Stimulated activated memory B cell treated with anti-CD40 and anti-IgM and Interleukin-4, amounts not matched to agents 10 μg/mL and 1 μg/mL and 100 μg/mL, for 72 hours (primary cell): Measurements from ENCODE around the gene NKX6-2.

Experiments used
- ATAC-seq: fragments of 150-1000 bp; cut with Tn5 transposase; 2 replicates; pipeline ENCODE4 v1.10.0; 2021
- H3K27ac Mint-ChIP-seq: one replicate; pipeline ENCODE4 v1.8.0; 2022; ENCODE audit warnings: mild to moderate bottlenecking, mixed read lengths
- H3K27me3 Mint-ChIP-seq: one replicate; pipeline ENCODE4 v1.8.0; 2022; ENCODE audit warnings: mixed read lengths
- H3K36me3 Mint-ChIP-seq: one replicate; pipeline ENCODE4 v1.8.0; 2022; ENCODE audit warnings: mixed read lengths
- H3K4me1 Mint-ChIP-seq: one replicate; pipeline ENCODE4 v1.8.0; 2022; ENCODE audit warnings: mixed read lengths
- H3K4me3 Mint-ChIP-seq: one replicate; pipeline ENCODE4 v1.8.0; 2022; ENCODE audit warnings: mild to moderate bottlenecking, moderate library complexity, mixed read lengths
- H3K9me3 Mint-ChIP-seq: one replicate; pipeline ENCODE4 v1.8.0; 2022; ENCODE audit warnings: mixed read lengths

NKX6-2 gene

GRCh38 chr10:132816718-132817117 lies 30.8 kb upstream of the NKX6-2 start:
- Mint-ChIP-seq H3K36me3 (no peaks in the 10 kb centered on the region), H3K27me3 (peaks cover 37% of the 10 kb centered on the region), H3K4me3 (no peak overlapping the region), H3K9me3 (peaks cover 5% of the 10 kb centered on the region), H3K4me1 (no peaks in the 10 kb centered on the region), H3K27ac (no peak overlapping the region)
- no peak for ATAC-seq

GRCh38 chr10:132815168-132815857 lies 29.4 kb upstream of the NKX6-2 start:
- peaks cover 5% of the 10 kb centered on the region for H3K9me3 Mint-ChIP-seq
- H3K4me3 Mint-ChIP-seq: no peak overlapping the region
- peaks cover 45% of the 10 kb centered on the region for H3K27me3 Mint-ChIP-seq
- no peaks in the 10 kb centered on the region for H3K4me1 Mint-ChIP-seq
- H3K36me3 Mint-ChIP-seq: no peaks in the 10 kb centered on the region
- no peak for ATAC-seq
- no peak overlapping the region for H3K27ac Mint-ChIP-seq

- Mint-ChIP-seq H3K4me3 (no peak overlapping the region), H3K4me1 (no peaks in the 10 kb centered on the region), H3K27ac (no peak overlapping the region), H3K27me3 (peaks cover 54% of the 10 kb centered on the region), H3K9me3 (no peaks in the 10 kb centered on the region), H3K36me3 (no peaks in the 10 kb centered on the region)
- ATAC-seq: no peak
These were observed 28.5 kb upstream of the NKX6-2 start for GRCh38 chr10:132814469-132814856.

- no peak overlapping the region for H3K4me3 Mint-ChIP-seq
- ATAC-seq: no peak
- H3K9me3 Mint-ChIP-seq: no peaks in the 10 kb centered on the region
- H3K27me3 Mint-ChIP-seq: peaks cover 56% of the 10 kb centered on the region
- no peaks in the 10 kb centered on the region for H3K36me3 Mint-ChIP-seq
- no peaks in the 10 kb centered on the region for H3K4me1 Mint-ChIP-seq
- H3K27ac Mint-ChIP-seq: no peak overlapping the region
These were observed 27.9 kb upstream of the NKX6-2 start for GRCh38 chr10:132813560-132814468.

- H3K4me3 Mint-ChIP-seq: no peak overlapping the region
- no peaks in the 10 kb centered on the region for H3K36me3 Mint-ChIP-seq
- no peaks in the 10 kb centered on the region for H3K4me1 Mint-ChIP-seq
- no peak for ATAC-seq
- H3K27me3 Mint-ChIP-seq: peaks cover 56% of the 10 kb centered on the region
- H3K27ac Mint-ChIP-seq: no peak overlapping the region
- H3K9me3 Mint-ChIP-seq: no peaks in the 10 kb centered on the region
These were observed 27.1 kb upstream of the NKX6-2 start for GRCh38 chr10:132813001-132813401.

GRCh38 chr10:132812520-132812919 lies 26.6 kb upstream of the NKX6-2 start:
- Mint-ChIP-seq H3K27ac (no peak overlapping the region), H3K36me3 (no peaks in the 10 kb centered on the region), H3K4me3 (no peak overlapping the region), H3K4me1 (no peaks in the 10 kb centered on the region), H3K27me3 (peaks cover 53% of the 10 kb centered on the region), H3K9me3 (no peaks in the 10 kb centered on the region)
- ATAC-seq: no peak

GRCh38 chr10:132811891-132812481 lies 26.0 kb upstream of the NKX6-2 start:
- H3K36me3 Mint-ChIP-seq: no peaks in the 10 kb centered on the region
- H3K4me1 Mint-ChIP-seq: no peaks in the 10 kb centered on the region
- no peak overlapping the region for H3K4me3 Mint-ChIP-seq
- H3K27ac Mint-ChIP-seq: no peak overlapping the region
- H3K27me3 Mint-ChIP-seq: peaks cover 47% of the 10 kb centered on the region
- no peaks in the 10 kb centered on the region for H3K9me3 Mint-ChIP-seq
- ATAC-seq: no peak

- Mint-ChIP-seq H3K36me3 (no peaks in the 10 kb centered on the region), H3K27ac (no peak overlapping the region), H3K9me3 (no peaks in the 10 kb centered on the region), H3K4me1 (no peaks in the 10 kb centered on the region), H3K27me3 (peaks cover 38% of the 10 kb centered on the region), H3K4me3 (no peak overlapping the region)
- no peak for ATAC-seq
These were observed 25.1 kb upstream of the NKX6-2 start for GRCh38 chr10:132810807-132811700.

- Mint-ChIP-seq H3K9me3 (no peaks in the 10 kb centered on the region), H3K4me1 (no peaks in the 10 kb centered on the region), H3K4me3 (no peak overlapping the region), H3K36me3 (no peaks in the 10 kb centered on the region), H3K27me3 (peaks cover 30% of the 10 kb centered on the region), H3K27ac (no peak overlapping the region)
- no peak for ATAC-seq
These were observed 24.3 kb upstream of the NKX6-2 start for GRCh38 chr10:132810141-132810806.

GRCh38 chr10:132809232-132810140 lies 23.5 kb upstream of the NKX6-2 start:
- Mint-ChIP-seq H3K9me3 (no peaks in the 10 kb centered on the region), H3K27me3 (peaks cover 30% of the 10 kb centered on the region), H3K27ac (no peak overlapping the region), H3K4me3 (no peak overlapping the region), H3K36me3 (no peaks in the 10 kb centered on the region), H3K4me1 (no peaks in the 10 kb centered on the region)
- no peak for ATAC-seq

- H3K4me1 Mint-ChIP-seq: no peaks in the 10 kb centered on the region
- no peak for ATAC-seq
- H3K4me3 Mint-ChIP-seq: no peak overlapping the region
- peaks cover 31% of the 10 kb centered on the region for H3K27me3 Mint-ChIP-seq
- H3K27ac Mint-ChIP-seq: no peak overlapping the region
- no peaks in the 10 kb centered on the region for H3K36me3 Mint-ChIP-seq
- H3K9me3 Mint-ChIP-seq: no peaks in the 10 kb centered on the region
These were observed 22.7 kb upstream of the NKX6-2 start for GRCh38 chr10:132808383-132809231.

- Mint-ChIP-seq H3K27me3 (peaks cover 35% of the 10 kb centered on the region), H3K9me3 (no peaks in the 10 kb centered on the region), H3K4me3 (no peak overlapping the region), H3K27ac (no peak overlapping the region), H3K4me1 (no peaks in the 10 kb centered on the region), H3K36me3 (no peaks in the 10 kb centered on the region)
- ATAC-seq: no peak
These were observed 21.7 kb upstream of the NKX6-2 start for GRCh38 chr10:132807621-132808049.

- Mint-ChIP-seq H3K27ac (no peak overlapping the region), H3K9me3 (no peaks in the 10 kb centered on the region), H3K36me3 (no peaks in the 10 kb centered on the region), H3K4me3 (no peak overlapping the region), H3K4me1 (no peaks in the 10 kb centered on the region), H3K27me3 (peaks cover 35% of the 10 kb centered on the region)
- no peak for ATAC-seq
These were observed 20.6 kb upstream of the NKX6-2 start for GRCh38 chr10:132806561-132807003.
